Lower leg skin (tissue), 4 donors: ENCODE data around the gene PEAR1. TPM values are rescaled to one million over a fixed set of nuclear protein-coding genes. Genes with fewer than 3 reads are reported as not detected.

Source experiments
- DNase-seq, 2 donors: peaks; one replicate each; pipeline ENCODE4 v3.0.0-alpha.2; 2019; ENCODE audit warnings: low spot score in 2 of 2
- H3K4me3 ChIP-seq: fragments of 200-600 bp; sonication (generic); 2 replicates; pipeline ENCODE4 v1.5.1; 2017; ENCODE audit warnings: mild to moderate bottlenecking, low read depth; ENCODE audit not compliant: poor library complexity, severe bottlenecking
- POLR2A ChIP-seq, 2 donors: fragments of 450-650 bp; IDR thresholded peaks; one replicate each; pipeline ENCODE4 v1.6.1; 2016 to 2017; ENCODE audit warnings: antibody characterized with exemption in 2 of 2, mild to moderate bottlenecking in 1 of 2, moderate library complexity in 1 of 2
- WGBS, 2 donors: methylation state at CpG; one replicate each; pipeline ENCODE4 v1.1.5; 2018; 5-methylcytosine and 5-hydroxymethylcytosine counted together
- intact Hi-C: fragments of 100-400 bp; cut with DNase I; formaldehyde crosslinking; loops from one replicate; pipeline ENCODE4 v1.15.0; 2023; ENCODE audit warnings: low total_unique reads
- total RNA-seq, 4 donors: library from RNA; depleted of rRNA; stranded (reverse); fragments of >200 nt; gene quantifications; one replicate each; pipeline ENCODE4 v1.1.0, GENCODE V29; 2016
- TF ChIP-seq, protein P1 (sequence below), 3 donors: fragments of 450-650 bp; IDR thresholded peaks; one replicate each; pipeline ENCODE4 v1.5.1; 2016; ENCODE audit warnings: antibody characterized with exemption in 3 of 3, mild to moderate bottlenecking in 3 of 3, moderate library complexity in 2 of 3

Gene PEAR1
- total RNA-seq, 4 donors from 2014 or later, result 2.1 to 10.2 (median 6.6) TPM

DNA sequence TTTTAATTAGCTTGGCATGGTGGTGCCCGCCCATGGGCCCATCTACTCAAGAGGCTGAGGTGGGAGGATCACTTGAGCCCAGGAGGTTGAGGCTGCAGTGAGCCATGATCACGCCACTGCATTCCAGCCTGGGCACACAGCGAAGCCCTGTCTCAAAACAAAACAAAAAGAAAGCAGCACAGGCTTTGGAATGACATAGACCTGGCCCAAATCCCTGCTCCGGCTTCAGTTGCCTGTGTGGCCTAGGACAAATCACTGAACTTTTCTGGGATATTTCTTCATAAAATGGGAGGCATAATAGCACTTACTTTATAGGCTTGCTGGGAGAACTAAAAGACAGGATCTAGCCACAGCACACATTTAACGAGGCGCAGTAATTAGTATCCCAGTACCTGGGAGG, 2.4 kb downstream of the PEAR1 start:
- no peak overlapping the region for H3K4me3 ChIP-seq
- intact Hi-C loops, result no loop called here
- DNase-seq, result no peak
- no peak for TF ChIP-seq POLR2A (IDR thresholded peaks at IDR 0.05)
- TF ChIP-seq, protein P1, sequence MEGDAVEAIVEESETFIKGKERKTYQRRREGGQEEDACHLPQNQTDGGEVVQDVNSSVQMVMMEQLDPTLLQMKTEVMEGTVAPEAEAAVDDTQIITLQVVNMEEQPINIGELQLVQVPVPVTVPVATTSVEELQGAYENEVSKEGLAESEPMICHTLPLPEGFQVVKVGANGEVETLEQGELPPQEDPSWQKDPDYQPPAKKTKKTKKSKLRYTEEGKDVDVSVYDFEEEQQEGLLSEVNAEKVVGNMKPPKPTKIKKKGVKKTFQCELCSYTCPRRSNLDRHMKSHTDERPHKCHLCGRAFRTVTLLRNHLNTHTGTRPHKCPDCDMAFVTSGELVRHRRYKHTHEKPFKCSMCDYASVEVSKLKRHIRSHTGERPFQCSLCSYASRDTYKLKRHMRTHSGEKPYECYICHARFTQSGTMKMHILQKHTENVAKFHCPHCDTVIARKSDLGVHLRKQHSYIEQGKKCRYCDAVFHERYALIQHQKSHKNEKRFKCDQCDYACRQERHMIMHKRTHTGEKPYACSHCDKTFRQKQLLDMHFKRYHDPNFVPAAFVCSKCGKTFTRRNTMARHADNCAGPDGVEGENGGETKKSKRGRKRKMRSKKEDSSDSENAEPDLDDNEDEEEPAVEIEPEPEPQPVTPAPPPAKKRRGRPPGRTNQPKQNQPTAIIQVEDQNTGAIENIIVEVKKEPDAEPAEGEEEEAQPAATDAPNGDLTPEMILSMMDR (IDR thresholded peaks at IDR 0.05), result no peak
- 91% methylated on average over 6 of the region's 6 CpGs for whole genome bisulfite sequencing, 2 donors

DNA sequence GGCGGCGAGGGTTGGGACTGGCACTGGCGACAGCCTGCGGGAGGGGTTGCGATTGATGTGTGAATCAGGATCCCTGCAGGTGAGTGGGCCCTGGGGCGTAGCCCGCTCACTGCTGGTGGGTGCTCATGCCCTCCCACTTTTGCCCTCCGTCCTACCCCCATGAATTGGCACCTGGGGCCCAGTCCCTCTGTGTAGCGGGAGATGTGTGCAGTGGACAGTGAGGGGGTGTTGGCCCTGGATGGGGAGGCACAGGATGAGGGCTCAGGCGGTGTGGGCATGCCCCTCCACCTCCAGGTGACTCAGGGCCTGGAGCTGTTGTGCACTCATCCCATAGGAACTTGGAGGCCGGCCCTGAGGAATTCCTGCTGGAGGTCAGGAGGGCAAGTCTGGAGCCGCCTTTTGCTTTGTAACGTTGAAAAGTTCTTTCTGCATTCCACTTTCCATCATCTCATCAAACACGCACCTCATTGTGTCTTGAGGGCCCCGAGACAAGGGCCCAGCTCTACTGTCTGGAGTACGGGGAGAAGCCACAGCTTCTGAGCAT, 3.0 kb downstream of the PEAR1 start:
- DNase-seq, result no peak
- WGBS, 2 donors, result 72 to 74% methylated on average over 16 of the region's 16 CpGs
- TF ChIP-seq, protein P1 (IDR thresholded peaks at IDR 0.05), result no peak
- no peak for TF ChIP-seq POLR2A (IDR thresholded peaks at IDR 0.05)
- H3K4me3 ChIP-seq, result no peak overlapping the region
- intact Hi-C loops, result no loop called here

DNA sequence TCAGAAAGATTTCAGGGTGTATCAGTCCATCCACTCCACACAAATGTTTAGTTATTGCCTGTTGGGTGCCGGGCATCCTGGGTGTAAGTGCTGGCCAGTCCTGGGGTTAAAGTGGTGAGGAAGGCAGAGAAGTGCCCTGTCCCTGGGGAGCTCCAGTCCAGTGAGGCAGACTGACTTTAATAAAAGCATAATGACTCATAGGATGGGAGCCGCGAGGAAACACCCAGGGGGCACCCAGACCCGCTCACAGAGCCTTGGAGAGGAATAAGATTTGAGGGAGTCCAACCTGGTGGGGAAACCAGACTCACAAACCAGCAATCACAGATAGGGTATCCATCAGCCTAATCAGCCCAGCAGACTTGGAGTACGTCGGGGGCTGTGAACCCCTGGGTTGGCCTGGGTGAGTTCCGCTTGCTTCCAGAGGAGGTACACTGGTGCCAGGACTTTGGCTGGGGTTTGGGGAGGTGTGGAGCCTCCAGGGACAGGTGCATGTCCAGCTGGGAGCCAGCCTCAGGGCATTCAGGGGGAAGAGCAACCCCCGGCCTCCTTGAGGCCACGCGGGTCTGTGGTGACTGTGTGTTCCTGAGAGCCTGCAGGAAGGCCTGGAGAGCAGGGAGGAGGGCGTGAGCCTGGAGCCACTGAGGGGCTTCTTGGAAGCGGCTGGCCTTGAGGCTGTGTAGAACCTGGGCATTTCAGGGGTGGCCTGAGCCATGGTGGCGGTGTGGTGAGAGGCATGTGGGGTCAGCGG, 3.7 kb downstream of the PEAR1 start:
- H3K4me3 ChIP-seq, result no peak overlapping the region
- TF ChIP-seq, protein P1 (IDR thresholded peaks at IDR 0.05), result no peak
- no peak for TF ChIP-seq POLR2A (IDR thresholded peaks at IDR 0.05)
- WGBS, 2 donors, result 73 to 79% methylated on average over 14 of the region's 14 CpGs
- DNase-seq, result no peak
- intact Hi-C loops, result no loop called here

DNA sequence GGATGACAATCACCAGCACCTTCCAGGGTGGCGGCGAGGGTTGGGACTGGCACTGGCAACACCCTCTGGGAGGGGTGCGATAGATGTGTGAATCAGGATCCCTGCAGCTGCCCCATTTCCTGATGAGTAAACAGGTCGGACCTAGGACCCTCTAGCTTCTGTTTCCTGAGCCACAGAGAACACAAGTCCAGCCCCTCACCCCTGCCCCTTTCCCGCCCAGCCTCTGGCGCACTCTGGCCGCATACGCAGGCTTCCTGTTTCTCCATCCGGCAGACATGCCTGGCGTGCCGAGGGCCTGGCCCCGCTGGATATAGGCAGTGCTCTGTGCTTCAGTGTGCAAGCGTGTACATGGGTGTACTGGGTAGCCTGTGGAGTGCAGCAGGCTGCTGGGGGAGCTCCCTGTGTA, 4.6 kb downstream of the PEAR1 start:
- DNase-seq, result no peak
- WGBS, 2 donors, result 59% methylated on average over 12 to 13 of the region's 13 CpGs
- intact Hi-C loops, result no loop called here
- H3K4me3 ChIP-seq, result no peak overlapping the region
- TF ChIP-seq, protein P1 (IDR thresholded peaks at IDR 0.05), result no peak
- no peak for TF ChIP-seq POLR2A (IDR thresholded peaks at IDR 0.05)

DNA sequence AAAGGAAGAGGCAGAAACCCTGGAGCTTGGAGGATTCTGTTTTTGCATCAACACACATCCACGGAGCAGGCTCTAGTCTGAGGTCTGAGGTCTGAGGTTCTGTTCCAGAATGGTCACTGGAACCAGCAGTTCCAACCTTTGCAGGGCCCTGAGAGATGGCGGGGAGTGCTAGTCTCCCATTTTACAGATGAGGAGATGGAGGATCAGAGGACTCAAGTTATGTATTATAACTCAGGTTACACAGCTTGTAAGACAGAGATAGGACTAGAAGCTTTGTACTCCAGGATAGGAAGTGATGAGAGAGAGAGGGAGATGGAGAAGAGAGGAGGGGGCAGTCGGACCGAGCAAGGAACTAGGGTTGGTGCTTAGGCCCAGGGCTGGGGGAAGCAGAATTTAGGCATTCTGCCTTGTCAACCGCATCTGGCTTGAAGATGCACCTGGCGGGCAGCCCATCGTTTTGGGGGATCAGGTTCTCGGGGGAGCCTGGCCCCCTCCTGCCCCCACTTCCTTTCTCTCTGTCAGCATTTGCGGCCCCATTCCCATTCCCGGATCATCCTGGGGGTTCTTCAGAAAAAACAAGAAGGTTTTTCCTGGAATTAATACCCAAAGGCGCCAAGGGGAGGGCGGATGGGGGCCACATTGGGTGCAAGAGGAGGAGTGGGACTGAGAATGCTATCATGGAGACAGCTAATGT, 5.6 kb downstream of the PEAR1 start:
- TF ChIP-seq, protein P1 (IDR thresholded peaks at IDR 0.05), result no peak
- TF ChIP-seq POLR2A (IDR thresholded peaks at IDR 0.05), result no peak
- DNase-seq, result no peak
- 73 to 82% methylated on average over 12 of the region's 12 CpGs for WGBS, 2 donors
- no peak overlapping the region for H3K4me3 ChIP-seq
- intact Hi-C loops, result no loop called here
